Loucy (cell line): ENCODE results near the gene SUPT3H.
"Not testable (repeated sequence)": the region's sequence is repeated elsewhere in the genome, so short reads cannot be mapped to it uniquely, and the experiment has no call there.

Source experiments
- H2AFZ ChIP-seq: fragments of 200-600 bp; sonication (generic); 2 replicates; pipeline ENCODE4 v1.6.0; 2016; ENCODE audit warnings: antibody characterized with exemption, mild to moderate bottlenecking, low read length, moderate library complexity
- H3F3A ChIP-seq: fragments of 200-600 bp; 2 replicates; pipeline ENCODE4 v1.6.0; 2016; ENCODE audit warnings: antibody characterized with exemption, low read depth, mild to moderate bottlenecking
- H3K27me3 ChIP-seq: fragments of 200-600 bp; sonication (generic); 2 replicates; pipeline ENCODE4 v1.6.1; 2014; ENCODE audit warnings: low read length, mild to moderate bottlenecking; ENCODE audit not compliant: insufficient read depth, poor library complexity, severe bottlenecking
- H3K36me3 ChIP-seq: fragments of 200-600 bp; sonication (generic); 2 replicates; pipeline ENCODE4 v1.6.1; 2016; ENCODE audit warnings: low read length; ENCODE audit not compliant: insufficient read depth
- H3K4me1 ChIP-seq: fragments of 200-600 bp; sonication (generic); 2 replicates; pipeline ENCODE4 v1.5.1; 2014; ENCODE audit warnings: low read length, mild to moderate bottlenecking; ENCODE audit not compliant: insufficient read depth, poor library complexity, severe bottlenecking
- H3K4me2 ChIP-seq: fragments of 200-600 bp; sonication (generic); 2 replicates; pipeline ENCODE4 v1.6.0; 2014; ENCODE audit warnings: antibody characterized with exemption, low read length, low read depth, mild to moderate bottlenecking; ENCODE audit not compliant: poor library complexity, severe bottlenecking
- H3K4me3 ChIP-seq: fragments of 200-600 bp; sonication (generic); 2 replicates; pipeline ENCODE4 v1.5.1; 2014; ENCODE audit warnings: low read length, mild to moderate bottlenecking, mixed read lengths; ENCODE audit not compliant: poor library complexity, severe bottlenecking
- H3K79me2 ChIP-seq: fragments of 200-600 bp; sonication (generic); 2 replicates; pipeline ENCODE4 v1.6.1; 2014; ENCODE audit warnings: low read length; ENCODE audit not compliant: insufficient read depth
- H3K9ac ChIP-seq: fragments of 200-600 bp; sonication (generic); 2 replicates; pipeline ENCODE4 v1.6.0; 2014; ENCODE audit warnings: mild to moderate bottlenecking, low read depth, low read length, moderate library complexity; ENCODE audit not compliant: poor library complexity, severe bottlenecking
- H3K9me2 ChIP-seq: fragments of 200-600 bp; sonication (generic); replicated peaks from 2 replicates; pipeline ENCODE4 v1.6.1; 2016; ENCODE audit warnings: low read depth, low read length, mixed read lengths
- H3K9me3 ChIP-seq: fragments of 200-600 bp; sonication (generic); 2 replicates; pipeline ENCODE4 v1.6.1; 2014; ENCODE audit warnings: mild to moderate bottlenecking, antibody characterized with exemption, low read length, low read depth; ENCODE audit not compliant: insufficient read depth
- H4K20me1 ChIP-seq: fragments of 200-600 bp; sonication (generic); 2 replicates; pipeline ENCODE4 v1.6.0; 2014; ENCODE audit warnings: antibody characterized with exemption, low read length, mild to moderate bottlenecking; ENCODE audit not compliant: insufficient read depth, poor library complexity, severe bottlenecking
- CTCF ChIP-seq: fragments of 200-600 bp; sonication (generic); conservative IDR thresholded peaks from 2 replicates; pipeline ENCODE4 v1.5.1; 2014; ENCODE audit warnings: mild to moderate bottlenecking, antibody characterized with exemption, low read length
- EZH2phosphoT487 ChIP-seq: fragments of 200-600 bp; IDR thresholded peaks from 2 replicates; pipeline ENCODE4 v1.6.1; 2018; ENCODE audit warnings: antibody characterized with exemption, mild to moderate bottlenecking, moderate library complexity, borderline replicate concordance

The SUPT3H gene

DNA sequence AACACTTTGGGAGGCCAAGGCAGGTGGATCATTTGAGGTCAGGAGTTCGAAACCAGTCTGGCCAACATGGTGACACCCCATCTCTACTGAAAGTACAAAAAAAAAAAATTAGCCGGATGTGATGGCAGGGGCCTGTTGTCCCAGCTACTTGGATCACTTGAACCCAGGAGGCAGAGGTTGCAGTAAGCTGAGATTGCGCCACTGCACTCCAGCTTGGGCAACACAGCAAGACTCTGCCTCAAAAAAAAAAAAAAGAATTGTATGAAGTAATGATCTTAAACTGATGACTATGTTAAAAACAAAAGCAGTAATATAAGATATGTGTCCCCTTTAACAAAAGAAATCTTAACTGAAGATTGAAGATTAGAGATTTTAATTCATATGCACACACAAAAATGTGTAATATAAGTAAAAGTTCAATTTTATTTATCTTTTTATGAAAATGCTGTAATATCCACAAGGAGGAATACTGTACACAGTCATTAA, 78.6 kb downstream of the SUPT3H start:
- H3K4me3 ChIP-seq: no peak overlapping the region
- no peaks in the 10 kb centered on the region for H3K36me3 ChIP-seq
- no peaks in the 10 kb centered on the region for H3K79me2 ChIP-seq
- H3F3A ChIP-seq: 0 out of 2 replicates have a peak, but pooled peaks cover 3% of the 10 kb centered on the region
- H2AFZ ChIP-seq: no peak overlapping the region
- H3K4me2 ChIP-seq: no peak overlapping the region
- no peaks in the 10 kb centered on the region for H3K27me3 ChIP-seq
- TF ChIP-seq EZH2phosphoT487 (no peak), CTCF (no peak)
- no peaks in the 10 kb centered on the region for H4K20me1 ChIP-seq
- no peaks in the 10 kb centered on the region for H3K9me2 ChIP-seq
- peaks cover 6% of the 10 kb centered on the region for H3K4me1 ChIP-seq
- no peak overlapping the region for H3K9ac ChIP-seq
- H3K9me3 ChIP-seq: no peaks in the 10 kb centered on the region

DNA sequence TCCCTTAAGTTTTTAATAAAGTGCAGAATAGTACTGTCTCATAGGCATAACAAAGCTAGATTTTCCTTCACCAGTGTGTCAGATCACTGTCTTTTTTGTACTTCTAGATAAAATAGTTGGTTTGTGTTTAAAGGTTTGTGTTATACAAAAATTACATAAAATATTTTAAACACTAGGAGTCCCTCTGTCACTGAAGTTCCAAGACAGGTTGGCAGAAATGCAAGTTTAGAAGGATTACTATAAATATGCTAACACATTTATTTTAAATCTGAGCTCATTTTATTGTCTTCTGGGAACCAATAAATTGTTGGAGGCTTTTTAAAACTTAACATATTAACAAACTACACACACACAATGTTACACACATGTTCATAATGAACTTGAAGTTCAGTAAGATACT, 80.4 kb downstream of the SUPT3H start:
- Histone ChIP-seq H3K9ac (no peak overlapping the region), H3K79me2 (no peaks in the 10 kb centered on the region), H3K9me3 (no peaks in the 10 kb centered on the region), H3K4me1 (no peaks in the 10 kb centered on the region), H2AFZ (no peak overlapping the region), H3K36me3 (no peaks in the 10 kb centered on the region), H3K4me3 (no peak overlapping the region), H3K4me2 (no peak overlapping the region), H3F3A (0 out of 2 replicates have a peak, but pooled peaks cover 3% of the 10 kb centered on the region), H3K27me3 (no peaks in the 10 kb centered on the region), H4K20me1 (no peaks in the 10 kb centered on the region), H3K9me2 (no peaks in the 10 kb centered on the region)
- no peak; the same call in 1 of the 2 replicates for TF ChIP-seq CTCF
- TF ChIP-seq EZH2phosphoT487: no peak

- not testable (repeated sequence) for H3K27me3 ChIP-seq, H3K9me2 ChIP-seq, H3F3A ChIP-seq, H3K4me1 ChIP-seq, H4K20me1 ChIP-seq, H3K79me2 ChIP-seq, H3K9ac ChIP-seq, H3K4me2 ChIP-seq, H3K36me3 ChIP-seq, H2AFZ ChIP-seq, H3K9me3 ChIP-seq, H3K4me3 ChIP-seq
Measured at GRCh38 chr6:45294065-45294701, 83.6 kb downstream of the SUPT3H start.

GRCh38 chr6:45293306-45293705, 84.4 kb downstream of the SUPT3H start:
- no peaks in the 10 kb centered on the region for H3K36me3 ChIP-seq
- no peaks in the 10 kb centered on the region for H3K4me1 ChIP-seq
- H3K4me2 ChIP-seq: no peak overlapping the region
- no peaks in the 10 kb centered on the region for H3K9me3 ChIP-seq
- no peak for TF ChIP-seq EZH2phosphoT487
- TF ChIP-seq CTCF: no peak
- H2AFZ ChIP-seq: no peak overlapping the region
- H3K9ac ChIP-seq: no peak overlapping the region
- H3K79me2 ChIP-seq: no peaks in the 10 kb centered on the region
- no peaks in the 10 kb centered on the region for H4K20me1 ChIP-seq
- H3K27me3 ChIP-seq: no peaks in the 10 kb centered on the region
- H3K4me3 ChIP-seq: no peak overlapping the region
- H3F3A ChIP-seq: 0 out of 2 replicates have a peak, but pooled peaks cover 3% of the 10 kb centered on the region
- no peaks in the 10 kb centered on the region for H3K9me2 ChIP-seq
